ENCODE measurements around the gene NOP56. TPM values are rescaled to one million over a fixed set of nuclear protein-coding genes. Genes with fewer than 3 reads are reported as not detected.
A peak's percentile ranks its signal among the peaks of the same experiment; 100 is the strongest.

Gene NOP56
- total RNA-seq, 1 donor from 2014 or later = 144 TPM

- peaks cover 5% of the 10 kb centered on the region for H3K27me3 Mint-ChIP-seq (ENCODE audit: unreplicated experiment)
- no peak overlapping the region for H3K27ac Mint-ChIP-seq (ENCODE audit: unreplicated experiment)
- peaks cover 43% of the 10 kb centered on the region for H3K36me3 Mint-ChIP-seq (ENCODE audit: low read depth, unreplicated experiment)
- H3K4me1 Mint-ChIP-seq (ENCODE audit: unreplicated experiment) = peaks cover 23% of the 10 kb centered on the region
- H3K9me3 Mint-ChIP-seq (ENCODE audit: unreplicated experiment) = no peaks in the 10 kb centered on the region
- no peak for DNase-seq (ENCODE audit: low spot score)
- TF ChIP-seq CTCF (IDR thresholded peaks at IDR 0.05; ENCODE audit: unreplicated experiment) = no peak
- H3K4me3 Mint-ChIP-seq (ENCODE audit: unreplicated experiment) = peak overlapping the region; percentile 93
Measured at GRCh38 chr20:2653556-2654383, 1.3 kb downstream of the NOP56 start.

GRCh38 chr20:2654384-2654822, 2.0 kb downstream of the NOP56 start:
- H3K9me3 Mint-ChIP-seq (ENCODE audit: unreplicated experiment) = no peaks in the 10 kb centered on the region
- peak overlapping the region; percentile 24 for H3K27ac Mint-ChIP-seq (ENCODE audit: unreplicated experiment)
- peak overlapping the region; percentile 79 for H3K4me3 Mint-ChIP-seq (ENCODE audit: unreplicated experiment)
- no peak for DNase-seq (ENCODE audit: low spot score)
- H3K36me3 Mint-ChIP-seq (ENCODE audit: low read depth, unreplicated experiment) = peaks cover 49% of the 10 kb centered on the region
- no peak for TF ChIP-seq CTCF (IDR thresholded peaks at IDR 0.05; ENCODE audit: unreplicated experiment)
- H3K4me1 Mint-ChIP-seq (ENCODE audit: unreplicated experiment) = peaks cover 27% of the 10 kb centered on the region
- peaks cover 5% of the 10 kb centered on the region for H3K27me3 Mint-ChIP-seq (ENCODE audit: unreplicated experiment)

- Mint-ChIP-seq H3K36me3 (ENCODE audit: low read depth, unreplicated experiment) (peaks cover 53% of the 10 kb centered on the region), H3K27me3 (ENCODE audit: unreplicated experiment) (peaks cover 5% of the 10 kb centered on the region), H3K4me3 (ENCODE audit: unreplicated experiment) (peak overlapping the region; percentile 79), H3K27ac (ENCODE audit: unreplicated experiment) (peak overlapping the region; percentile 24), H3K9me3 (ENCODE audit: unreplicated experiment) (no peaks in the 10 kb centered on the region), H3K4me1 (ENCODE audit: unreplicated experiment) (peaks cover 27% of the 10 kb centered on the region)
- no peak for TF ChIP-seq CTCF (IDR thresholded peaks at IDR 0.05; ENCODE audit: unreplicated experiment)
- no peak for DNase-seq (ENCODE audit: low spot score)
Measured at GRCh38 chr20:2654831-2655230, 2.4 kb downstream of the NOP56 start.

GRCh38 chr20:2655331-2656116, 3.1 kb downstream of the NOP56 start:
- H3K4me3 Mint-ChIP-seq (ENCODE audit: unreplicated experiment) = peak overlapping the region; percentile 79
- no peaks in the 10 kb centered on the region for H3K9me3 Mint-ChIP-seq (ENCODE audit: unreplicated experiment)
- H3K27ac Mint-ChIP-seq (ENCODE audit: unreplicated experiment) = no peak overlapping the region
- H3K27me3 Mint-ChIP-seq (ENCODE audit: unreplicated experiment) = peaks cover 5% of the 10 kb centered on the region
- peaks cover 27% of the 10 kb centered on the region for H3K4me1 Mint-ChIP-seq (ENCODE audit: unreplicated experiment)
- H3K36me3 Mint-ChIP-seq (ENCODE audit: low read depth, unreplicated experiment) = peaks cover 59% of the 10 kb centered on the region
- DNase-seq (ENCODE audit: low spot score) = no peak
- TF ChIP-seq CTCF (IDR thresholded peaks at IDR 0.05; ENCODE audit: unreplicated experiment) = no peak

Data from endothelial cell (in vitro differentiated cells).